Liver (tissue), 3 donors: ENCODE measurements around the gene IL1R2.

Source experiments
- CTCF ChIP-seq: fragments of 150-350 bp; IDR thresholded peaks from 2 replicates; pipeline ENCODE4 v1.5.1; 2017; ENCODE audit warnings: improper control_type of control experiment, low read depth, low read length; ENCODE audit not compliant: missing input control
- EGR1 ChIP-seq, 2 donors: IDR thresholded peaks; 2 replicates each; pipeline ENCODE4 v1.6.1; 2016 to 2018; ENCODE audit warnings: antibody characterized with exemption in 2 of 2, low read depth in 2 of 2
- TAF1 ChIP-seq: conservative IDR thresholded peaks from 2 replicates; pipeline ENCODE4 v1.6.1; 2016; ENCODE audit warnings: antibody characterized with exemption, mild to moderate bottlenecking
- donor health status: healthy.
- donor health status: healthy.

GRCh38 chr2:101988541-101988940 lies 3.2 kb upstream of the IL1R2 start:
- TF ChIP-seq TAF1, result no peak
- no peak for TF ChIP-seq CTCF
- TF ChIP-seq EGR1 (IDR thresholded peaks at IDR 0.05; ENCODE audit: low read depth in 2 of 2), result no peak
